ENCODE results near the gene TRMT112.

- TF ChIP-seq CTCF (IDR thresholded peaks at IDR 0.05; ENCODE audit: poor library complexity, severe bottlenecking) (no peak), EP300 (conservative IDR thresholded peaks at IDR 0.05; ENCODE audit: poor library complexity, severe bottlenecking) (no peak)
- TF ChIP-seq, protein P1, sequence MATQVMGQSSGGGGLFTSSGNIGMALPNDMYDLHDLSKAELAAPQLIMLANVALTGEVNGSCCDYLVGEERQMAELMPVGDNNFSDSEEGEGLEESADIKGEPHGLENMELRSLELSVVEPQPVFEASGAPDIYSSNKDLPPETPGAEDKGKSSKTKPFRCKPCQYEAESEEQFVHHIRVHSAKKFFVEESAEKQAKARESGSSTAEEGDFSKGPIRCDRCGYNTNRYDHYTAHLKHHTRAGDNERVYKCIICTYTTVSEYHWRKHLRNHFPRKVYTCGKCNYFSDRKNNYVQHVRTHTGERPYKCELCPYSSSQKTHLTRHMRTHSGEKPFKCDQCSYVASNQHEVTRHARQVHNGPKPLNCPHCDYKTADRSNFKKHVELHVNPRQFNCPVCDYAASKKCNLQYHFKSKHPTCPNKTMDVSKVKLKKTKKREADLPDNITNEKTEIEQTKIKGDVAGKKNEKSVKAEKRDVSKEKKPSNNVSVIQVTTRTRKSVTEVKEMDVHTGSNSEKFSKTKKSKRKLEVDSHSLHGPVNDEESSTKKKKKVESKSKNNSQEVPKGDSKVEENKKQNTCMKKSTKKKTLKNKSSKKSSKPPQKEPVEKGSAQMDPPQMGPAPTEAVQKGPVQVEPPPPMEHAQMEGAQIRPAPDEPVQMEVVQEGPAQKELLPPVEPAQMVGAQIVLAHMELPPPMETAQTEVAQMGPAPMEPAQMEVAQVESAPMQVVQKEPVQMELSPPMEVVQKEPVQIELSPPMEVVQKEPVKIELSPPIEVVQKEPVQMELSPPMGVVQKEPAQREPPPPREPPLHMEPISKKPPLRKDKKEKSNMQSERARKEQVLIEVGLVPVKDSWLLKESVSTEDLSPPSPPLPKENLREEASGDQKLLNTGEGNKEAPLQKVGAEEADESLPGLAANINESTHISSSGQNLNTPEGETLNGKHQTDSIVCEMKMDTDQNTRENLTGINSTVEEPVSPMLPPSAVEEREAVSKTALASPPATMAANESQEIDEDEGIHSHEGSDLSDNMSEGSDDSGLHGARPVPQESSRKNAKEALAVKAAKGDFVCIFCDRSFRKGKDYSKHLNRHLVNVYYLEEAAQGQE (IDR thresholded peaks at IDR 0.05; ENCODE audit: borderline replicate concordance): no peak
Observed at GRCh38 chr11:64321533-64321932, 4.2 kb upstream of the TRMT112 start.
